Activated T-cell treated with anti-CD3 and anti-CD28 coated beads, Interleukin-2, amount 50 U/mL, for 24 hours (primary cell): ENCODE measurements around the gene TYW1.
"Not testable (repeated sequence)": the region's sequence is repeated elsewhere in the genome, so short reads cannot be mapped to it uniquely, and the experiment has no call there.

Experiments used
- DNase-seq: peaks from one replicate; pipeline ENCODE4 v3.0.0-alpha.2; 2020
- H3K27ac Mint-ChIP-seq: 2 replicates; pipeline ENCODE4 v1.8.0; 2020; ENCODE audit warnings: mild to moderate bottlenecking, mixed read lengths
- H3K27me3 Mint-ChIP-seq: 2 replicates; pipeline ENCODE4 v1.8.0; 2020; ENCODE audit warnings: mixed read lengths
- H3K36me3 Mint-ChIP-seq: 2 replicates; pipeline ENCODE4 v1.8.0; 2020; ENCODE audit warnings: low read depth, mixed read lengths
- H3K4me1 Mint-ChIP-seq: 2 replicates; pipeline ENCODE4 v1.8.0; 2020; ENCODE audit warnings: low read depth, mixed read lengths
- H3K4me3 Mint-ChIP-seq: 2 replicates; pipeline ENCODE4 v1.8.0; 2020; ENCODE audit warnings: mild to moderate bottlenecking, moderate library complexity, mixed read lengths
- H3K9me3 Mint-ChIP-seq: 2 replicates; pipeline ENCODE4 v1.8.0; 2020; ENCODE audit warnings: mixed read lengths

TYW1 gene

DNA sequence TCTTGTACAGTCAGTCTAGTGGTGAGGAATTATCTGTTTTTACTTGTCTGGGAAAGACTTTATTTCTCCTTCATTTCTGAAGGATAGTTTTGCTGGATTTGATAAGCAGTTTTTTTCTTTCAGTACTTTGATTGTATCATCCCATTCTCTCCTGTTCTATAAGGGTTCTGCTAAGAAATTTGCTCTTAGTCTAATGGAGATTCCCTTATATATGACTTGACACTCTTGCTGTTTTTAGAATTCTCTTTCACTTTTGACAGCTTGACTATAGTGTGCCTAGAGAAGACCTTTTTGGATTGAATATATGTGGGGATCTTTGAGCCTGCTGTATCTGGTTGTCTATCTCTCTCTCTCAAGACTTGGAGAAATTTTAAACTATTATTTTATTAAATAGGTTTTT, 157.7 kb downstream of the TYW1 start:
- not testable (repeated sequence) for H3K4me3 Mint-ChIP-seq, H3K9me3 Mint-ChIP-seq, H3K4me1 Mint-ChIP-seq, H3K27ac Mint-ChIP-seq, H3K27me3 Mint-ChIP-seq, DNase-seq
- peaks cover 50% of the 10 kb centered on the region for H3K36me3 Mint-ChIP-seq

- H3K27me3 Mint-ChIP-seq, DNase-seq, H3K4me3 Mint-ChIP-seq, H3K4me1 Mint-ChIP-seq, H3K27ac Mint-ChIP-seq, H3K9me3 Mint-ChIP-seq: not testable (repeated sequence)
- peaks cover 50% of the 10 kb centered on the region for H3K36me3 Mint-ChIP-seq
Measured at GRCh38 chr7:67156064-67156463, 159.4 kb downstream of the TYW1 start.

DNA sequence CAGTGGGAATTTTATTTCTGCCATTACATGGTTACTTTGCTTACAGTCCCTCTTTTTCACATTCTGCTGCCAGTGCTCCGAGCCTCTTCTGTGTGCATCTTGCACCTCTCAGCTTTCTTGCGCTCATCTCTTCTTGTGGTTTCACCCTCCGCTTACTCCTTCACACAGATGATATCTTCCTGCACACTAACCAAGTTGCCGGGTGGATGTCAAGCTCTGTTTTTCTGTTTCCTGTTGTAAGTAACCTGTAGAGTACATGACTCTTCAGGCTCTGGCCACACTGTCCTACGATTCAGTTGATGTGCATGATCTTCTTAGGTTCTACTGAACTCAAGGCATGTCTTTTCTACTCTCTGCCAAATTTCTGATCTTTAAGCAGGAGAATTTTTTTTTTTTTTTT, 166.7 kb downstream of the TYW1 start:
- H3K4me1 Mint-ChIP-seq: peaks cover 13% of the 10 kb centered on the region
- H3K27me3 Mint-ChIP-seq, H3K36me3 Mint-ChIP-seq, DNase-seq, H3K9me3 Mint-ChIP-seq, H3K4me3 Mint-ChIP-seq: not testable (repeated sequence)
- peak overlapping the region; percentile 18 for H3K27ac Mint-ChIP-seq

DNA sequence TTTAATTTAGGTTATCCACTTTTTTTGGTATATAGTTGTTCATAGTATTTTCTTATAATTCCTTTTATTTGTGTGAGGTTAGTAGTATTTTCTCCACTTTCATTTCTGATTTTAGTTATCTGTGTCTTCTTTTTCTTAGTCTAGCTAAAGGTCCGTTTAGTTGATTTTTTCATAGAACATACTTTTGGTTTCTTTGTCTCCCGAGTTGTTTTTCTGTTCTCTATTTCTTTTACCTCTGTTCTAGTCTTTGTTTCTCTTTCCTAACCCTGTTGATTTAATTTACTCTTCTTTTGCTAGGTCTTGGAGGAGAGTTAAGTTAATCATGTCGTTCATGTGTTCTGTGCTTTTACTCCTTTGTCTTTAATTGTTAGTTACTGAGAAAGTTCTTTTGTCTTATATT, 174.5 kb downstream of the TYW1 start:
- H3K4me3 Mint-ChIP-seq: peak overlapping the region; percentile 35
- H3K27ac Mint-ChIP-seq: peak overlapping the region; percentile 57
- H3K36me3 Mint-ChIP-seq, H3K27me3 Mint-ChIP-seq, H3K9me3 Mint-ChIP-seq, DNase-seq, H3K4me1 Mint-ChIP-seq: not testable (repeated sequence)

DNA sequence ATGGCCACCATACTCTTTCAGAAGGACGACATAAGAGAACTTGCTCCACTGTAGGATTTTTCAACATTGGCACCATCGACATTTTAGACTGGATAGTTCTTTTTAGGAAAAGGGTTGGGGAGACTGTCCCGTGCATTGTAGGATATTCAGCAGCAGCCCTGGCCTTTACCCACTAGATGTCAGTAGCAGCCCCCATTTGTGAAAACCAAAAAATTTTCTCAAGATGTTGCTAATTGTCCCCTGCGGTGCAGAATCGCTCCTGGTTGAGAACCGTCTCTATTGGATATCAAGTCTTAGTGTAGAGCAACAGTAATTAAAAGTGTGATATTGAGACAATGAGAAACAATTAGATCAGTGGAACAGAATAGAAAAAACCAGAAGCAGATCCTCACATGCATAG, 180.1 kb downstream of the TYW1 start:
- H3K27me3 Mint-ChIP-seq, H3K4me1 Mint-ChIP-seq, H3K4me3 Mint-ChIP-seq, H3K9me3 Mint-ChIP-seq, H3K36me3 Mint-ChIP-seq, H3K27ac Mint-ChIP-seq, DNase-seq: not testable (repeated sequence)

DNA sequence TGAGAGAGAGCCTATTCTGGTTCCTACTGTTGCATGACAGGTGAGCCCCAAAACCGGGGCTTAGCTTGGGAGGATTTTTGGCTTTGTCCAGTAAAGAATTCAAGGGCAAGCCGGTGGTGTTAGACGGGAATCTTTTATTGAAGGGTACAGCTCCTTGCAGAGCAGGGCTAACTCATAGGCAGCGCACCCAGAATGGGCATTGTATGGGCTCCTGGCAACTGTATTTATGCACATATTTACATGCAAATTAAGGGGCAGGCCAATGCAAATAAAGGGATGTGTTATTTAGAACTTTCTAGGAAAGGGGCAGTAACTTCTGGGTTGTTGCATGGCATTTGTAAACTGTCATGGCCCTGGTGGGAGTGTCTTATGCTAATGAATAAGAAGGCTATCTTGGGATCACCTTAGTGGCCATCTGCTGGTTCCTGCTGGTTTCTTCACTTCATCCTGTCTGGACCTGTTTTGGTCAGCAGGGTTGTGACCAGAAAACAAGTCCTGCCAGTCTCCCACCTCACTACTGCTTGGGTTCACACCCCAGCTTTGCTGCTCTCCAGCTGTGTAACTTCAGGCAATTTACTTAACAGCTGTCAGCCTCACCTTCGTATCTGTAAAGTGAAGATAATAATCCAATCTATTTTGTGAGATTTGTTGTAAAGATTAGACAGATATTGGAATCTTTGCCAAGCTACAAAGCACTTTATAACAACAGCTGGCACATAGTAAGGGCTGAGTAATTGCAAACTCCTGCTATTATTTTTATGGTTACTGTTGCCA, 182.5 kb downstream of the TYW1 start:
- not testable (repeated sequence) for H3K4me1 Mint-ChIP-seq, H3K27ac Mint-ChIP-seq

GRCh38 chr7:67182956-67183750, 186.5 kb downstream of the TYW1 start:
- peaks cover 17% of the 10 kb centered on the region for H3K36me3 Mint-ChIP-seq
- H3K4me1 Mint-ChIP-seq, H3K9me3 Mint-ChIP-seq, H3K27ac Mint-ChIP-seq, H3K4me3 Mint-ChIP-seq, H3K27me3 Mint-ChIP-seq, DNase-seq: not testable (repeated sequence)

More for the DNA sequence above, 182.5 kb downstream of the TYW1 start:
- H3K4me3 Mint-ChIP-seq, DNase-seq, H3K27me3 Mint-ChIP-seq, H3K36me3 Mint-ChIP-seq, H3K9me3 Mint-ChIP-seq: not testable (repeated sequence)

GRCh38 chr7:67184912-67185659, 188.5 kb downstream of the TYW1 start:
- not testable (repeated sequence) for H3K9me3 Mint-ChIP-seq, H3K4me3 Mint-ChIP-seq, DNase-seq, H3K27me3 Mint-ChIP-seq, H3K4me1 Mint-ChIP-seq
- peak overlapping the region; percentile 7 for H3K27ac Mint-ChIP-seq
- H3K36me3 Mint-ChIP-seq: peaks cover 17% of the 10 kb centered on the region

DNA sequence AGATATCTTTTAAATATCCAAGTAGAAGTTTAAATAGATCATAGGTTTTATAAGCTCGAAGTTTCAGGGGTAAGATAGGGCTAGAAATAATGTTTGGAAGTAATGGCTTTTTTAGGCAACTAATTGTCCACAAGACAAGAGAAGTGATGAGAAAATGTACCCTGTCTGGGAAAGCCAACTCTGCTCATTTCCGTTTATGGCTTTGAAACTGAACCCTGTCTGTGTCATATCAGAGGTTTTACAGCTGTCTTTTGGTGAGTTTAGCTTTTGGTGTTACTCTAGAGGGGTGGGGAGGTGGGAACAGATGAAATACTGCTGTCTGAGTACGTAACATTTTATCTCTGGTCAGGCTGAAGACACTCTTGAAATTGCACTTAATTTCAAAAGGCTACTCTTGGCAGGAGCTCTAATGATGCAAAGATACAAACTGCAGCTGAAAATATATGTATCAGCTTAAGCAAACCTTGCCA, 189.1 kb downstream of the TYW1 start:
- H3K9me3 Mint-ChIP-seq, H3K4me3 Mint-ChIP-seq, H3K27ac Mint-ChIP-seq: not testable (repeated sequence)

GRCh38 chr7:67189160-67189559, 192.5 kb downstream of the TYW1 start:
- Mint-ChIP-seq H3K36me3 (peaks cover 32% of the 10 kb centered on the region), H3K4me1 (peaks cover 21% of the 10 kb centered on the region)
- H3K9me3 Mint-ChIP-seq, H3K27ac Mint-ChIP-seq, DNase-seq, H3K4me3 Mint-ChIP-seq, H3K27me3 Mint-ChIP-seq: not testable (repeated sequence)

More for the DNA sequence above, 189.1 kb downstream of the TYW1 start:
- peaks cover 23% of the 10 kb centered on the region for H3K36me3 Mint-ChIP-seq
- not testable (repeated sequence) for H3K27me3 Mint-ChIP-seq, DNase-seq
- H3K4me1 Mint-ChIP-seq: peaks cover 15% of the 10 kb centered on the region

DNA sequence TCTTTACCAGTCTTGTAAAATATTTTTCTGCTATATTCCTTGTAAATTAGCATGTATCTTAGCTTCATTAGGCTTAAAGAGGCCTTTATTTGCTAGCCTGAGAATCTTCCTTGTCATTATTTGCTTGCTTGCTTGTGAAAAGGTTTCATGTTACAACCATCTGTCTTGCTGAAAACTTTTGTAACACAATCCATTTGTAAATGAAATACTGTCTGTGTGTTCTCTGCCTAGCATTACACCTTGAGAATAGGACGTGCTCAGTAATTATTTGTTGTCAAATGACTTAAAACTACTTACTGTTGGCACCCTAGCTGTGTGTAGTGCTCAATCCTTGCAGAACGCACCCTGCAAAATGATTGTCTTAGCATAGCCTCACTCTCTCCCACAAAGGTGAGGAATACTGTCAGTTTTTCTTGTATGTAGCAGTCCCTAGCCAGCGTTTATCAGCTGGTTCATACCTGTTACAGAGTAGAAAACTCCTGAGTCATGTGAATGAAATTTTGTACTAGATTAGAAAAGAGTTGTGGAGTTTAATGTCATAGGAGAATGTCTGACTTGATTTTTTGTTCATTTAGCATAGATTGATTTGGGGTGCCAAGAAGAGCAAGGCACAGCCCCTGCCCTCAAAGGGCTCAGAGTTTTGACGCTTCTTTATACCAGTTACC, 193.3 kb downstream of the TYW1 start:
- not testable (repeated sequence) for H3K9me3 Mint-ChIP-seq, DNase-seq, H3K27me3 Mint-ChIP-seq, H3K4me3 Mint-ChIP-seq, H3K27ac Mint-ChIP-seq
- peaks cover 27% of the 10 kb centered on the region for H3K36me3 Mint-ChIP-seq
- peaks cover 21% of the 10 kb centered on the region for H3K4me1 Mint-ChIP-seq

- not testable (repeated sequence) for H3K27ac Mint-ChIP-seq
Measured at GRCh38 chr7:67191002-67191720, 194.5 kb downstream of the TYW1 start.

GRCh38 chr7:67192123-67192702, 195.6 kb downstream of the TYW1 start:
- Mint-ChIP-seq H3K4me1 (peaks cover 17% of the 10 kb centered on the region), H3K36me3 (peaks cover 39% of the 10 kb centered on the region)
- not testable (repeated sequence) for H3K27ac Mint-ChIP-seq, H3K9me3 Mint-ChIP-seq, H3K27me3 Mint-ChIP-seq, DNase-seq, H3K4me3 Mint-ChIP-seq

More at GRCh38 chr7:67191002-67191720, 194.5 kb downstream of the TYW1 start:
- not testable (repeated sequence) for DNase-seq, H3K4me3 Mint-ChIP-seq, H3K9me3 Mint-ChIP-seq, H3K27me3 Mint-ChIP-seq
- H3K36me3 Mint-ChIP-seq: peaks cover 34% of the 10 kb centered on the region
- H3K4me1 Mint-ChIP-seq: peaks cover 17% of the 10 kb centered on the region
